ENCODE results near the gene PI4KA. TPM values are rescaled to one million over a fixed set of nuclear protein-coding genes. Genes with fewer than 3 reads are reported as not detected.
A peak's percentile ranks its signal among the peaks of the same experiment; 100 is the strongest.
"Not testable (repeated sequence)": the region's sequence is repeated elsewhere in the genome, so short reads cannot be mapped to it uniquely, and the experiment has no call there.

The PI4KA gene
- total and polyA plus RNA-seq, 2 experiments from 2014 or later, result 17.1 to 38.1 TPM

DNA sequence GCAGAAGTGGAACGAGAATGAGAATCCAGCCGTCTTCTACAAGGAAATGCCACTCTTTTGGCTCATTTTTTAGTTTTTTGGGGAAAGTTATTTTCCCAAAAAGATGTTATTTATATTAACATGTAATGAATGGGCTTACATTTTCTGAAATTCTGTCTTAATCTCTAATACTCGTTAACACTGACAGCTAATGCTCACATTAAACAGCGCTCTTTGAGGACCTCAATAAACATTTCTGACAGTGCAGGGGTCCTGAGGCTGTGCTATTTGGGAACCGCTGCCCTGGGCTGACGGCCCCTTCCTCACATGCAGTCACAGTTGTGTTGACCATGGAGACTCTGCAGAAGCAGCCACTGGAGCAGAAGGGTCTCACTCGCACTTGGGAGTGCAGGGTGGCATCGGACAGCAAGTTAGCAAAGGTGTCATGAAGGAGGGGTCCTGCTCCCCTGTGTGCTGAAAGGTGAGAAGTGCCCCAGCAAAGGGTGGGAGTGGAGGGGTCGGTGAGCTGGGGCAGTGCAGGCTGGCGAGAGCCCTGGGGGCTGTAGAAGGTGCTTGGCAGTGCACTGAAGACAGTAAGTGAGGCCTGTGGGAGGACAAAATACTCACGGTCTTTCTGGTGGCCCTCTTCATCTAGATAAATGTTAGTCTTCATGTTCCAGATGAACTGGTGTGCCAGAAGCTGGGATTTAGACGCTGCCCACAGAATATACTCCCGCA, 137.8 kb downstream of the PI4KA start:
- H3K79me2 ChIP-seq (replicated peaks; ENCODE audit: insufficient read depth), result no peaks in the 10 kb centered on the region
- H3K4me1 ChIP-seq (ENCODE audit: insufficient read depth), result no peaks in the 10 kb centered on the region
- Mint-ChIP-seq H3K9me3 (no peaks in the 10 kb centered on the region), H3K4me1 (no peaks in the 10 kb centered on the region), H3K27ac (no peak overlapping the region), H3K36me3 (ENCODE audit: low read depth) (no peaks in the 10 kb centered on the region), H3K27me3 (ENCODE audit: insufficient read depth, low read depth, poor library complexity) (peaks cover 4% of the 10 kb centered on the region), H3K4me3 (no peak overlapping the region)
- no peaks in the 10 kb centered on the region for H4K20me1 ChIP-seq (replicated peaks; ENCODE audit: insufficient read depth)
- H3F3A ChIP-seq (replicated peaks; ENCODE audit: low read depth), result no peaks in the 10 kb centered on the region
- H3K27me3 ChIP-seq (ENCODE audit: insufficient read depth), result no peaks in the 10 kb centered on the region
- H3K27ac ChIP-seq (ENCODE audit: low read depth), result no peak overlapping the region
- no peaks in the 10 kb centered on the region for H3K9me2 ChIP-seq (ENCODE audit: insufficient read depth)
- no peak for DNase-seq (ENCODE audit: low spot score)
- TF ChIP-seq POLR2AphosphoS5 (IDR thresholded peaks at IDR 0.05; ENCODE audit: low read depth) (no peak), NANOG (IDR thresholded peaks at IDR 0.05; ENCODE audit: borderline replicate concordance) (no peak), CREB1 (CRISPR knock-in tag; IDR thresholded peaks at IDR 0.05; ENCODE audit: low read depth) (no peak), STAT1 (IDR thresholded peaks at IDR 0.05; ENCODE audit: unreplicated experiment) (no peak)
- TF ChIP-seq, protein P1, sequence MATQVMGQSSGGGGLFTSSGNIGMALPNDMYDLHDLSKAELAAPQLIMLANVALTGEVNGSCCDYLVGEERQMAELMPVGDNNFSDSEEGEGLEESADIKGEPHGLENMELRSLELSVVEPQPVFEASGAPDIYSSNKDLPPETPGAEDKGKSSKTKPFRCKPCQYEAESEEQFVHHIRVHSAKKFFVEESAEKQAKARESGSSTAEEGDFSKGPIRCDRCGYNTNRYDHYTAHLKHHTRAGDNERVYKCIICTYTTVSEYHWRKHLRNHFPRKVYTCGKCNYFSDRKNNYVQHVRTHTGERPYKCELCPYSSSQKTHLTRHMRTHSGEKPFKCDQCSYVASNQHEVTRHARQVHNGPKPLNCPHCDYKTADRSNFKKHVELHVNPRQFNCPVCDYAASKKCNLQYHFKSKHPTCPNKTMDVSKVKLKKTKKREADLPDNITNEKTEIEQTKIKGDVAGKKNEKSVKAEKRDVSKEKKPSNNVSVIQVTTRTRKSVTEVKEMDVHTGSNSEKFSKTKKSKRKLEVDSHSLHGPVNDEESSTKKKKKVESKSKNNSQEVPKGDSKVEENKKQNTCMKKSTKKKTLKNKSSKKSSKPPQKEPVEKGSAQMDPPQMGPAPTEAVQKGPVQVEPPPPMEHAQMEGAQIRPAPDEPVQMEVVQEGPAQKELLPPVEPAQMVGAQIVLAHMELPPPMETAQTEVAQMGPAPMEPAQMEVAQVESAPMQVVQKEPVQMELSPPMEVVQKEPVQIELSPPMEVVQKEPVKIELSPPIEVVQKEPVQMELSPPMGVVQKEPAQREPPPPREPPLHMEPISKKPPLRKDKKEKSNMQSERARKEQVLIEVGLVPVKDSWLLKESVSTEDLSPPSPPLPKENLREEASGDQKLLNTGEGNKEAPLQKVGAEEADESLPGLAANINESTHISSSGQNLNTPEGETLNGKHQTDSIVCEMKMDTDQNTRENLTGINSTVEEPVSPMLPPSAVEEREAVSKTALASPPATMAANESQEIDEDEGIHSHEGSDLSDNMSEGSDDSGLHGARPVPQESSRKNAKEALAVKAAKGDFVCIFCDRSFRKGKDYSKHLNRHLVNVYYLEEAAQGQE (IDR thresholded peaks at IDR 0.05; ENCODE audit: unreplicated experiment), result no peak
- no peak overlapping the region for H2AFZ ChIP-seq
- no peak overlapping the region for H3K4me2 ChIP-seq
- no peak overlapping the region for H3K4me3 ChIP-seq
- no peak for ATAC-seq
- no peaks in the 10 kb centered on the region for H3K36me3 ChIP-seq (ENCODE audit: insufficient read depth)

DNA sequence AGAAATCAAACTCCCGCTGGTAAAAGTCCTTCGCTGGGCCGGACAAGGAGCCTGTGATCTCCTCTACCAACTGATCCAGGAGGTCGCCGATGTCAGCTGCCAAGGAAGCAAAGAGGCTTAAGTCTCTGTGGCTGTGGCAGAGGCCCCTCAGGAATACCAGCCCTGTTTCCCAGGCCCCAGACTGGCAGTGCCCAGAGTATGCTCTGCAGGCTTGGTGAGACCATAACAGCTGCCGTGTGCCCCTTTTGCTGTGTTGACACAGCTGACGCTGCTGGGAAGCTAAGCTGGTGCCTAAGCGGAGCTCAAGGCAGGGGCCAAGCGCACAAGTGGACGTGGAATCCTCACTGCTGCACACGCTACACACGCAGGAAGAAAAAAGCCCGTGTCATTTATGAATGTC, 139.9 kb downstream of the PI4KA start:
- not testable (repeated sequence) for DNase-seq (ENCODE audit: low spot score); H4K20me1 ChIP-seq (replicated peaks; ENCODE audit: insufficient read depth); H3K36me3 ChIP-seq (ENCODE audit: insufficient read depth); H3K4me1 Mint-ChIP-seq; H3K27ac ChIP-seq (ENCODE audit: low read depth); H3K9me3 Mint-ChIP-seq; H3K4me2 ChIP-seq; H3K27me3 Mint-ChIP-seq (ENCODE audit: insufficient read depth, low read depth, poor library complexity); H3K79me2 ChIP-seq (replicated peaks; ENCODE audit: insufficient read depth); H3K36me3 Mint-ChIP-seq (ENCODE audit: low read depth); H3K4me1 ChIP-seq (ENCODE audit: insufficient read depth); H3K27ac Mint-ChIP-seq; H3K27me3 ChIP-seq (ENCODE audit: insufficient read depth); H3F3A ChIP-seq (replicated peaks; ENCODE audit: low read depth); H3K4me3 ChIP-seq; H3K4me3 Mint-ChIP-seq; H2AFZ ChIP-seq; H3K9me2 ChIP-seq (ENCODE audit: insufficient read depth); ATAC-seq

DNA sequence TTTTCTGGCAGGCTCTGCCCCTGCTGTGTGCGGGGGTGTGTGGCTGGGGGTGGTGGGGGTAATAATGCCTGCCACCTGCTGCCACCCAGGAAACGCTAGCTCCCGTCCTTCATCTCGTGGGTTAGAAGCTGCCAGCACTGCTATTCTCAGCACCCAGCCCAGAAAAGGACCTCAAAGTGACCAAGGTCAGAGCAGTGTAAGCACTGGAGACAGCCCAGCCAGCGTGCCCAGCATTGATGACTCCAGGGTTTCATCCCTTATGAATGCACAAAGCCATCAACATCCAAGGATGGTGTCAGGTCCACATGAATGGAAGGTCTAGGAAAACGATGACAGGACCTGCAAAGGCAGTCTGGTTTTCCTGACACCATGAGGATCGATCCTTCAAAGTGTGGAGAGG, 140.6 kb downstream of the PI4KA start:
- H3K9me2 ChIP-seq (ENCODE audit: insufficient read depth); DNase-seq (ENCODE audit: low spot score); H3K79me2 ChIP-seq (replicated peaks; ENCODE audit: insufficient read depth); H3K9me3 Mint-ChIP-seq; H2AFZ ChIP-seq; H3K4me1 ChIP-seq (ENCODE audit: insufficient read depth); H3K4me3 Mint-ChIP-seq; H3K36me3 ChIP-seq (ENCODE audit: insufficient read depth); H3K27ac Mint-ChIP-seq; H3K27ac ChIP-seq (ENCODE audit: low read depth); H3K27me3 ChIP-seq (ENCODE audit: insufficient read depth); H3K27me3 Mint-ChIP-seq (ENCODE audit: insufficient read depth, low read depth, poor library complexity); H3F3A ChIP-seq (replicated peaks; ENCODE audit: low read depth); H4K20me1 ChIP-seq (replicated peaks; ENCODE audit: insufficient read depth); H3K4me2 ChIP-seq; H3K4me1 Mint-ChIP-seq; H3K4me3 ChIP-seq; ATAC-seq; H3K36me3 Mint-ChIP-seq (ENCODE audit: low read depth): not testable (repeated sequence)

DNA sequence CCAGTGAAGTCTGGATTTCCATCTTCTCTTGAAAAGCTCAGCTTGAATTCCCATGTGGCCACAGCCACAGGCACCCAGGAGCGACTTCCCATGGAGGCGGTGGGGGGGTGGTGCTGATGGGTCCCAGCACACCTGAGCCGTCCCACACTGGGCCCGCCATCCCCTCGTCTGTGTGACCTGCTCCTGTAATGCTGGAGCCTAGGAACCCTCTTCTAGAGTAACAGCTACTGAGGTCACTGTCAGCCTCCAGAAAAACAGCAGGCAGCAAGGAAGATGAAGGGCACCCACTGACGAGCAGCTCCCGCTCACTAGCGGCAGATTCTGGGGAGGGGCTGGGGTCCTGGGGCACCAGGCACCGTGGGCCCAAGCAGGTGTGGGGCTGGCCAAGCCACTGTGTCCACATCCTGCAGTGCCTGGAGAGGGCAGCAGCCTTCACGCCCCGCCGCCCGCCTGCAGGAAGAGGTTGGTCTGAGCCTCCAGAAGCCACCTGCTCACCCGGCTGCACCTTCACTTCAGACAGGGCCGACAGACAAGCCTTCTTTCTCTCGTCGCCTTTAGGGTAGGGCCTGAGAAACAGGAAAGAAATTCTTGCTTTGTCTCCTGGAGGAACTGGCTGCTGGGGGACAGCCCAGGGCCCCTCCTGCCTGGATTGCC, 141.3 kb downstream of the PI4KA start:
- DNase-seq (ENCODE audit: low spot score); H3K27me3 Mint-ChIP-seq (ENCODE audit: insufficient read depth, low read depth, poor library complexity); H3K27me3 ChIP-seq (ENCODE audit: insufficient read depth); H3K9me3 Mint-ChIP-seq; H3K4me3 ChIP-seq; H3K36me3 ChIP-seq (ENCODE audit: insufficient read depth); H2AFZ ChIP-seq; H3K4me1 Mint-ChIP-seq; H3F3A ChIP-seq (replicated peaks; ENCODE audit: low read depth); H3K79me2 ChIP-seq (replicated peaks; ENCODE audit: insufficient read depth); H3K36me3 Mint-ChIP-seq (ENCODE audit: low read depth); H4K20me1 ChIP-seq (replicated peaks; ENCODE audit: insufficient read depth); H3K4me2 ChIP-seq; H3K27ac ChIP-seq (ENCODE audit: low read depth); H3K27ac Mint-ChIP-seq; H3K4me1 ChIP-seq (ENCODE audit: insufficient read depth); H3K4me3 Mint-ChIP-seq; H3K9me2 ChIP-seq (ENCODE audit: insufficient read depth): not testable (repeated sequence)
- peak; percentile 50 for ATAC-seq

DNA sequence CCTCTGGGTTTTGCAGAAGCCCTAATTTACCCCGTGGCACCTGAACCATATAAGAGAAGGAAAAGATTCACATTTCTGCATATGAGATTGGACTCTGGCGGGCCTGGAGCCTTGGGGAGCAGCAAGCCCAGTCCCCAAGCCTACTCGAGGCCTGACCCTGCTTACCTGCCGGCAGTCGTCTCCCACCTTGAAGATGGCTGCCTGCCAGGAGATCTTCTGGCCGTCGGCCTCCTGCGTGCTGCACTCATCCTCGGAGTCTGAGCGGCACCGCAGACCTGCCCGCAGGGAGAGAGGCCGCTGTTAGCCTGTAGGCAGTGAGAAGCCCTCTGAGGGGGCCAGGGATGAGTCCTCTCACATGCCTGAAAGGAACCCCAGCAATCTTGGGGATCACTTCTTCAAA, 145.5 kb downstream of the PI4KA start:
- H4K20me1 ChIP-seq (replicated peaks; ENCODE audit: insufficient read depth); H3K9me3 Mint-ChIP-seq; H3K4me1 Mint-ChIP-seq; H3K27ac ChIP-seq (ENCODE audit: low read depth); H3K27me3 Mint-ChIP-seq (ENCODE audit: insufficient read depth, low read depth, poor library complexity); H3K36me3 ChIP-seq (ENCODE audit: insufficient read depth); H3K4me3 ChIP-seq; H3K27me3 ChIP-seq (ENCODE audit: insufficient read depth); H3K4me3 Mint-ChIP-seq; H3K27ac Mint-ChIP-seq; H3K4me1 ChIP-seq (ENCODE audit: insufficient read depth); H3K9me2 ChIP-seq (ENCODE audit: insufficient read depth); H3F3A ChIP-seq (replicated peaks; ENCODE audit: low read depth); H3K79me2 ChIP-seq (replicated peaks; ENCODE audit: insufficient read depth); ATAC-seq; H2AFZ ChIP-seq; H3K36me3 Mint-ChIP-seq (ENCODE audit: low read depth); H3K4me2 ChIP-seq; DNase-seq (ENCODE audit: low spot score): not testable (repeated sequence)
